CD14-positive monocyte (primary cell): ENCODE results near the gene MLXIP. TPM values are rescaled to one million over a fixed set of nuclear protein-coding genes. Genes with fewer than 3 reads are reported as not detected.

Experiments
- DNase-seq, 3 donors: peaks; one replicate each; pipeline ENCODE4 v3.0.0-alpha.2; 2011 to 2022
- H2AFZ ChIP-seq: 2 replicates; pipeline ENCODE4 v1.6.0; 2012; ENCODE audit warnings: mild to moderate bottlenecking, low read depth, low read length, inconsistent platforms; ENCODE audit not compliant: insufficient read depth, poor library complexity, severe bottlenecking
- H3K27ac ChIP-seq, 2 donors: 1 replicate in 1 of 2; 2 replicates in 1 of 2; pipeline ENCODE4 v1.5.1; 2012 to 2013; ENCODE audit warnings: low read length in 2 of 2, control low read depth in 1 of 2, inconsistent platforms in 1 of 2, low read depth in 1 of 2, mild to moderate bottlenecking in 1 of 2
- H3K27me3 ChIP-seq, 2 donors: one replicate each; pipeline versions ENCODE4 v1.6.0 to v1.6.1; 2011 to 2013; ENCODE audit warnings: low read length in 2 of 2; ENCODE audit not compliant: control insufficient read depth in 2 of 2, insufficient read depth in 2 of 2
- H3K36me3 ChIP-seq, 2 donors: replicated peaks in 1 of 2; 1 replicate in 1 of 2; 2 replicates in 1 of 2; pipeline versions ENCODE4 v1.5.1 to v1.6.1; 2012 to 2013; ENCODE audit warnings: low read length in 2 of 2, control low read depth in 1 of 2, inconsistent platforms in 1 of 2, mild to moderate bottlenecking in 1 of 2; ENCODE audit not compliant: insufficient read depth in 2 of 2, control insufficient read depth in 1 of 2
- H3K4me1 ChIP-seq, 2 donors: 1 replicate in 1 of 2; 2 replicates in 1 of 2; pipeline versions ENCODE4 v1.5.1 to v1.6.1; 2012 to 2013; ENCODE audit warnings: low read length in 2 of 2, control low read depth in 1 of 2, inconsistent platforms in 1 of 2, mild to moderate bottlenecking in 1 of 2, moderate library complexity in 1 of 2; ENCODE audit not compliant: insufficient read depth in 2 of 2, control insufficient read depth in 1 of 2
- H3K4me2 ChIP-seq: replicated peaks from 2 replicates; pipeline ENCODE3; 2012; ENCODE audit warnings: low read length, moderate library complexity, mild to moderate bottlenecking; ENCODE audit not compliant: poor library complexity, severe bottlenecking; ENCODE audit errors: extremely low read depth
- H3K4me3 ChIP-seq, 3 experiments: fragments of 200-600 bp in 1 of 3; sonication (generic) in 1 of 3; replicated peaks in 1 of 3; 1 replicate in 2 of 3; 2 replicates in 1 of 3; pipeline ENCODE4 v1.5.1; 2011 to 2013; ENCODE audit warnings: low read length in 3 of 3, mild to moderate bottlenecking in 3 of 3, control low read depth in 2 of 3, low read depth in 2 of 3, inconsistent platforms in 1 of 3, moderate library complexity in 1 of 3
- H3K79me2 ChIP-seq: 2 replicates; pipeline ENCODE4 v1.6.0; 2012; ENCODE audit warnings: mild to moderate bottlenecking, control low read depth, inconsistent platforms, low read length, moderate library complexity; ENCODE audit not compliant: insufficient read depth
- H3K9ac ChIP-seq: 2 replicates; pipeline ENCODE4 v1.6.0; 2017; ENCODE audit warnings: low read length, mild to moderate bottlenecking; ENCODE audit not compliant: insufficient read depth, poor library complexity, severe bottlenecking
- H3K9me3 ChIP-seq, 2 donors: replicated peaks in 1 of 2; 1 replicate in 1 of 2; 2 replicates in 1 of 2; pipeline versions ENCODE4 v1.5.1 to v1.6.1; 2012 to 2013; ENCODE audit warnings: low read length in 2 of 2, control low read depth in 1 of 2; ENCODE audit not compliant: control insufficient read depth in 1 of 2, insufficient read depth in 1 of 2
- H4K20me1 ChIP-seq: 2 replicates; pipeline ENCODE4 v1.6.0; 2012; ENCODE audit warnings: mild to moderate bottlenecking, low read length, control low read depth, moderate library complexity; ENCODE audit not compliant: insufficient read depth
- H3K27ac Mint-ChIP-seq, 7 donors: one replicate each; pipeline ENCODE4 v1.8.0; 2020; ENCODE audit warnings: mild to moderate bottlenecking in 7 of 7, mixed read lengths in 7 of 7, moderate library complexity in 6 of 7, inconsistent platforms in 2 of 7
- H3K27me3 Mint-ChIP-seq, 3 donors: one replicate each; pipeline ENCODE4 v1.8.0; 2021 to 2022; ENCODE audit warnings: low read depth in 3 of 3, mild to moderate bottlenecking in 3 of 3, mixed read lengths in 3 of 3, moderate library complexity in 3 of 3, inconsistent platforms in 1 of 3
- H3K36me3 Mint-ChIP-seq, 2 donors: one replicate each; pipeline ENCODE4 v1.8.0; 2020; ENCODE audit warnings: mixed read lengths in 2 of 2, inconsistent platforms in 1 of 2, mild to moderate bottlenecking in 1 of 2
- H3K4me1 Mint-ChIP-seq: one replicate; pipeline ENCODE4 v1.8.0; 2020; ENCODE audit warnings: mild to moderate bottlenecking, mixed read lengths
- H3K4me3 Mint-ChIP-seq, 2 donors: one replicate each; pipeline ENCODE4 v1.8.0; 2020; ENCODE audit warnings: mild to moderate bottlenecking in 2 of 2, mixed read lengths in 2 of 2, moderate library complexity in 1 of 2
- H3K9me3 Mint-ChIP-seq, 7 donors: one replicate each; pipeline ENCODE4 v1.8.0; 2020 to 2022; ENCODE audit warnings: mixed read lengths in 7 of 7, mild to moderate bottlenecking in 6 of 7, moderate library complexity in 6 of 7, inconsistent platforms in 2 of 7
- CTCF ChIP-seq: fragments of 200-600 bp; IDR thresholded peaks from one replicate; pipeline ENCODE4 v1.8.0; 2022; ENCODE audit warnings: antibody characterized with exemption, mild to moderate bottlenecking
- WGBS: methylation state at CpG from one replicate; pipeline ENCODE4 v1.1.5; 2013; ENCODE audit warnings: missing lambda C conversion rate; ENCODE audit not compliant: insufficient coverage; 5-methylcytosine and 5-hydroxymethylcytosine counted together
- intact Hi-C, 2 donors: fragments of 100-400 bp; cut with micrococcal nuclease; formaldehyde crosslinking; loops; one replicate each; pipeline versions ENCODE4 v1.15.0 to v1.15.1; 2023
- polyA plus RNA-seq, 3 donors: library from polyadenylated mRNA; depleted of rRNA in 1 of 3; unstranded in 2 of 3; stranded (reverse) in 1 of 3; fragments of 300-500 nt in 2 of 3; fragments of >200 nt in 1 of 3; fragmentation: Illumina TruSeq in 2 of 3; gene quantifications; 1 replicate in 2 of 3; 2 replicates in 1 of 3; pipeline ENCODE4 v1.2.3, GENCODE V29; 2012 to 2021

Gene MLXIP
- polyA plus RNA-seq, 3 donors: 4.5 to 44.8 (median 4.6) TPM

GRCh38 chr12:122048151-122048550 is 30.4 kb upstream of the MLXIP start:
- peaks cover 0 to 1% (median 0%) of the 10 kb centered on the region in 7 donors for H3K9me3 Mint-ChIP-seq
- Histone ChIP-seq H2AFZ (no peak overlapping the region), H3K27ac (no peak overlapping the region), H4K20me1 (no peaks in the 10 kb centered on the region), H3K4me3 (no peak overlapping the region), H3K36me3 (no peaks in the 10 kb centered on the region), H3K4me1 (peaks cover 9% of the 10 kb centered on the region in 2 donors), H3K4me2 (no peak overlapping the region), H3K9me3 (no peaks in the 10 kb centered on the region), H3K79me2 (no peaks in the 10 kb centered on the region), H3K9ac (no peak overlapping the region), H3K27me3 (no peaks in the 10 kb centered on the region)
- intact Hi-C loops: no loop called here
- H3K36me3 Mint-ChIP-seq: peaks cover 0 to 33% of the 10 kb centered on the region in 2 donors
- H3K27me3 Mint-ChIP-seq: peaks cover 0 to 2% (median 0%) of the 10 kb centered on the region in 3 donors
- TF ChIP-seq CTCF: no peak
- no peak overlapping the region for H3K4me3 Mint-ChIP-seq
- WGBS: 97% methylated on average over 4 of the region's 8 CpGs
- no peak for DNase-seq
- peak overlapping the region in 2 of 7 donors; percentile 40 to 41 for H3K27ac Mint-ChIP-seq
- H3K4me1 Mint-ChIP-seq: peaks cover 8% of the 10 kb centered on the region

GRCh38 chr12:122049827-122050226 is 28.7 kb upstream of the MLXIP start:
- H3K79me2 ChIP-seq: no peaks in the 10 kb centered on the region
- Mint-ChIP-seq H3K36me3 (peaks cover 0 to 25% of the 10 kb centered on the region in 2 donors), H3K27me3 (no peaks in the 10 kb centered on the region), H3K4me3 (peak overlapping the region; percentile 64 to 69), H3K4me1 (peaks cover 12% of the 10 kb centered on the region), H3K9me3 (peaks cover 0 to 1% (median 0%) of the 10 kb centered on the region in 7 donors), H3K27ac (peak overlapping the region in 1 of 7 donors; percentile 54)
- H3K9ac ChIP-seq: no peak overlapping the region
- H3K4me1 ChIP-seq: peaks cover 9 to 12% of the 10 kb centered on the region in 2 donors
- TF ChIP-seq CTCF: no peak
- no peaks in the 10 kb centered on the region for H3K36me3 ChIP-seq
- no peaks in the 10 kb centered on the region for H3K9me3 ChIP-seq
- no peak overlapping the region for H3K27ac ChIP-seq
- no peaks in the 10 kb centered on the region for H3K27me3 ChIP-seq
- DNase-seq: peak in 1 of 3 donors; percentile 4
- H4K20me1 ChIP-seq: no peaks in the 10 kb centered on the region
- intact Hi-C loops: no loop called here
- peak overlapping the region; percentile 65 for H2AFZ ChIP-seq
- no peak overlapping the region for H3K4me2 ChIP-seq
- 33% methylated on average over 9 of the region's 9 CpGs for WGBS
- H3K4me3 ChIP-seq: no peak overlapping the region
